Right renal cortex interstitium (tissue), 3 donors: Measurements from ENCODE around the gene ATL1. TPM values are rescaled to one million over a fixed set of nuclear protein-coding genes. Genes with fewer than 3 reads are reported as not detected.
"Not testable (repeated sequence)": the region's sequence is repeated elsewhere in the genome, so short reads cannot be mapped to it uniquely, and the experiment has no call there.

ENCODE experiments used
- DNase-seq, 3 donors: peaks; one replicate each; pipeline ENCODE4 v3.0.0-alpha.2; 2013; ENCODE audit warnings: low read depth in 3 of 3, low spot score in 2 of 3
- polyA plus RNA-seq, 3 donors: library from polyadenylated mRNA; unstranded; fragments of 120-200 nt; gene quantifications; one replicate each; pipeline ENCODE4 v1.2.1, GENCODE V29; 2013; ENCODE audit not compliant: insufficient read length in 3 of 3

The ATL1 gene
- polyA plus RNA-seq, 3 donors, result 8.8 to 10.7 (median 10.2) TPM

- DNase-seq, result no peak
Measured at GRCh38 chr14:50533806-50534205, 26.1 kb upstream of the ATL1 start.

GRCh38 chr14:50534416-50534815, 25.5 kb upstream of the ATL1 start:
- DNase-seq, result no peak

- DNase-seq, result no peak
Measured at GRCh38 chr14:50534997-50535396, 24.9 kb upstream of the ATL1 start.

GRCh38 chr14:50538034-50538433, 21.9 kb upstream of the ATL1 start:
- not testable (repeated sequence) for DNase-seq

DNA sequence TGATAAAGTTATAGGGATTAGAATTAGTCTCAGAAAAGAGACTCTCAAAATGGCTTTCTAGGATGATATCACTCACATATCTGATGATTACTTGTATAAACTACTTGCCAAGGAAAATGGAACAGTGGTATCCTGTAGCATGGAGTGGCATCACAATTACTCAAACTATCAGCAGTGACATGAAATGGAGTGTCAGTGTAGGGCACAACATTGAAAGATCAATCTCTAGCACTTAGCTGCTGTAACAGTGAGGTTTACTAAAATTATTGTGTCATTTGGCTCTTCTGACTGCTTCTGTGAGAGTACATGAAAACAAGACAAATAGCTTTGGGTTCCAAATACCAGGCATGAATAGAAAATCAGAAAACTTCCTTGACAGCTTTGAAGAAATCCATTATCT, 20.9 kb upstream of the ATL1 start:
- DNase-seq, result no peak

GRCh38 chr14:50541159-50541567, 18.8 kb upstream of the ATL1 start:
- DNase-seq, result no peak

GRCh38 chr14:50542941-50543418, 17.0 kb upstream of the ATL1 start:
- no peak for DNase-seq

DNA sequence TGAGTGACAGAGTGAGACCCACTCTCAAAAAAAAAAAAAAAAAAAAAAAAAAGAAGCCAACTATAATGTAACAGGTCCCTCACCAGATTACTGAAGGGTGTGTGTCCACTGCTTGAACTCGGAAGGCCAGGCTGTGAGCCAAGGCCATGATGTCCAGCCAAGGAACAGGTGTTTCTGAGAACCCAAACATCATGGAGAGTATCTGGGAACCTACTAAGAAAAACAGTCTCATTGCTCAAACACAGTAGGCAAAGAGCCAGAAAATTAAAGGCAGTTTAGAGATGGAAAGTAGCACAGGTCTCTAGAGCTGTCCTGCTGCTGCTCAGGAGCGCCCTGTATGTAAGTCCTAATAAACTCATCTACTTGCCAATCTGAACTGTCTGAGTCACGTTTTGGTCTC, 15.0 kb upstream of the ATL1 start:
- no peak for DNase-seq

GRCh38 chr14:50545618-50546017, 14.3 kb upstream of the ATL1 start:
- DNase-seq, result no peak

GRCh38 chr14:50550294-50550693, 9.7 kb upstream of the ATL1 start:
- DNase-seq, result no peak

GRCh38 chr14:50551877-50552276, 8.1 kb upstream of the ATL1 start:
- no peak for DNase-seq

DNA sequence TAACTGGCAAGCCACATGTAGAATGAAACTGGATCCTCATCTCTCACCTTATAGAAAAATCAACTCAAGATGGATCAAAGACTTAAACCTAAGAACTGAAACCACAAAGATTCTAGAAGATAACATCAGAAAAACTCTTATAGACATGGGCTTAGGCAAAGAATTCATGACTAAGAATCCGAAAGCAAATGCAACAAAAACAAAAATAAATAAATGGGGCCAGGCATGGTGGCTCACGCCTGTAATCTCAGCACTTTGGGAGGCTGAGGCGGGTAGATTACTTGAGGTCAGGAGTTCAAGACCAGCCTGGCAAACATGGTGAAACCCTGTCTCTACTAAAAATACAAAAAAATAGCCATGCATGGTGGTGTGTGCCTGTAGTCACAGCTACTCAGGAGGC, 7.1 kb upstream of the ATL1 start:
- DNase-seq, result not testable (repeated sequence)

GRCh38 chr14:50560931-50561285, 963 bp downstream of the ATL1 start:
- peak; percentile 18 to 21 (median 21) for DNase-seq

DNA sequence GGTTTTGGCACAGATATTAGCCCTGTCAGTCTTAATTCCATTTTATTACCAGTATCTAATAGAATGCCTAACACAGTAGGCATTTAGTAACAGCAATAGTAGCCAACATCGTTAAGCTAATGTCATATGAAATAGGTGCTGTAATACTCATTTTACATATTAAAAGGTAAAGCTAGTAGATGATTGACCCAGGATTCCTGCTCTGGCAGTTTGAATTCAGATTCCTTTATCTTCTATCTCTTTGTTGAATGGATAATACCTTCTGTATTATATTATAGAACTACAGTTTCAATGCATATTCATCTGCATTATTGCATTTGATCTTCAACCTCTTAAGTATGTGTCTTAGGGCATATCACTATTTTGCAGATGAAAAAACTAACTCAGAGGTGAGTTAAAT, 2.9 kb downstream of the ATL1 start:
- DNase-seq, result no peak

DNA sequence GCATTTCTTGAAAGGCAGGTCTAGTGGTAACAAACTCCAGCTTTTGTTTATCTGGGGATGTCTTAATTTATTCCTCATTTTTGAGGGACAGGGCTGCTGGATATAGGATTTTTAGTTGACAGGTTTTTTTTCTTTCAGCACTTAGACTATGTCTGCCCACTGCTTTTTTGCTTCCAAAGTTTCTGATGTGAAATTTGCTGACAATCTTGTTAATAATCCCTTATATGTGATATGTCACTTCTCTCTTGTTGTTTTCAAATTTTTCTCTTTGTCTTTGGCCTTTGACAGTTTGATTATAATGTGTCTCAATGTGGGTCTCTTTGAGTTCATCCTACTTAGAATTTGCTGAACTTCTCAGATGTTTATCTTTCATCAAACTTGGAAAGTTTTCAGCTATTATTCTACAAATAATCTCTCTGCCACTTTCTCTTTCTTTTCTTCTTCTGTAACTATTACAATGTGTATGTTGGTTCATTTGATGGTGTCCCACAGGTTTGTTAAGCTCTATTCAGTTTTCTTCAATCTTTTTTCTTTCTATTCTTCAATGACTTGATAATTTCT, 9.8 kb downstream of the ATL1 start:
- no peak for DNase-seq

DNA sequence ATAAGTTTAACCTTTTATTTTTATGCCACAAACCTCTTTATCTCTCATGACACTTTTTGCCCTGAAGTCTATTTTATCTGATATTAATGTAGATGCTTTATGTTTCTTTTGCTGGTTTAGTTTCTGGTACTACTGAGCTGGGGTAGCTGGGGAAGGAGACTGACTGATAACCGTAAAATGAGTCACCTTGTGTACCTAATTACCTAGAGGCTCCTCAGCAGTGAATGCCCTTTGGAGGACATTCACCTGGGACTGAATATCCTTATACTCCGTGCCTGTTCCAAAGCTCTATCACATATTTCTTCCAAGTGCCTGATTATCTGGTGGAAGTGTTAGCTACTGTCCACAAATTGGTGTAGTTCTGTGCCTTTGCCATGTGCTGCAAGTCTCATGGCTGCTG, 13.9 kb downstream of the ATL1 start:
- DNase-seq, result no peak

DNA sequence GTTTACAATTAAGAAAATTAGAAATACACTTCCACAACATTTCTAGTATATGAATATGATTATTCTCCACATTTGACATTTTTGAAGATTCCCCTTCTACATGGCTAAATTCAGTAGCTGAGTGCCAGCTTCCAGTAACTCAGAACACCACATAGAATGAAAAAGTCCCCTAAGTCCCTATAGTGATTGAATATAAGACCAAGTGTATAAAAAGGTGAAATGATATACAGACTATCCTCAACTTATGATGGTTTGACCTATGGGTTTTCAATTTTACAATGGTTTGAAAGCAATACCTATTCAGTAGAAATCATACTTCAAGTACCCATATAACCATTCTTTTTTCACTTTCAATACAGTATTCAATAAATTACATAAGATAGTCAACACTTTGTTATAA, 15.8 kb downstream of the ATL1 start:
- DNase-seq, result no peak

DNA sequence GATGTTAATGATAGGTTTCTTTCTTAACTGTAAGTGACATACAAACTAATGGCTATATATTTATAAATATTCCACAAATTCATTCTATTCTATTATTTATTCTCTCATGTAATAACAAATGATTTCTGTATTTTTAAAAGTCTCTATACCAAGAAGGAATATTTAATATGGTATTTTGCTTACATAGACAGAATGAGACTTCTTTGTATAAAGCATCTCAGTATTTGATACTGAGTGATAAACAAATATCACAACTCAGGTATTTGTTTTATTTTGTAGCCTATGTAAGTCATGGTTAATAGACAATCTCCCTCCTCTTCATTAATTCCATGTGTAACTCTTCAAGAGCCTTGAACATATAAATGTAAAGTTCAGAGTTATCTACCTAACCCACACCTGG, 18.0 kb downstream of the ATL1 start:
- DNase-seq, result no peak

GRCh38 chr14:50578433-50578832, 18.5 kb downstream of the ATL1 start:
- no peak for DNase-seq

DNA sequence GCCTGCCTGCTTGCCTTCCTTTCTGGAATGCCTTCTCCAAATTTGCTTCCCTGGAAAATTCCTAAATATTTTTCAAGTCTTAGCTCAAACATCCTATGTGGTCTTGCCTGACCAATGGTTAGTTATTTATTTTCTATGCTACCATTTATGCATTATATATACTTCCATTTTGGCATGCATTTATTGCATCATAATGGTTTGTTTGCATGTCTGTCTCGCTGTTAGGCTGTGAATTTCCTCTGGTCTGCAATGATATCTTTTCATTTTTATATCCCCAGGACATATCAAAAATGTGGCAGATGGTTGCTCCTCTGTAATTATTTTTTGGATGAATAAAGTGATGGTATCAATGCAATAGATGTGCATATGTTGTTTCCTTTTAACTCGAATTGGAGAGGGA, 30.5 kb downstream of the ATL1 start:
- no peak for DNase-seq

GRCh38 chr14:50594577-50595316, 34.8 kb downstream of the ATL1 start:
- DNase-seq, result no peak

DNA sequence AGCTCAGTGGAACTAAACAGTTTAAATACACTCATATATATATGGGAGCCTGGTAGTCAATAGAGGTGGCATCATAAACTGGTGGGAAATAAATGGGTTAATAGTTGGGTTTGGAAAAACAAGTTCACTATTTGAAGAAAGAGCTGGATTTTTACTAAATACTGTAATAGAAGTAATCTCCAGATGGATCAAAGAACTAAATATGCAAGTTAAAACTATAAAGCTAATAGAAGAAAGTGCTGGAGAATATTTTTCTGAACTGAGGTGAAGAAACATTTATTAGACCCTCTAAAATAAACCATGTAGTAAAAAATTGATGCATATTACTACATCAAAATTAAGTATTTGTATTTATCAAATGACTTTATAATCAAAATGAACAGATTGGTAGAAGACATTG, 38.8 kb downstream of the ATL1 start:
- DNase-seq, result no peak
